GM10266 (cell line): ENCODE data around the gene KIF18A.
"Not testable (repeated sequence)": the region's sequence is repeated elsewhere in the genome, so short reads cannot be mapped to it uniquely, and the experiment has no call there.

ENCODE experiments used
- DNase-seq: peaks from one replicate; pipeline ENCODE4 v3.0.0; 2012; ENCODE audit errors: extremely low spot score
- TF ChIP-seq, protein P1 (sequence below): IDR thresholded peaks from 2 replicates; pipeline ENCODE4 v1.5.1; 2012; ENCODE audit warnings: mild to moderate bottlenecking, low read depth; ENCODE audit not compliant: control insufficient read depth, insufficient read depth; ENCODE audit errors: missing control alignments

KIF18A gene

GRCh38 chr11:28140689-28141455, 32.9 kb upstream of the KIF18A start:
- TF ChIP-seq, protein P1, sequence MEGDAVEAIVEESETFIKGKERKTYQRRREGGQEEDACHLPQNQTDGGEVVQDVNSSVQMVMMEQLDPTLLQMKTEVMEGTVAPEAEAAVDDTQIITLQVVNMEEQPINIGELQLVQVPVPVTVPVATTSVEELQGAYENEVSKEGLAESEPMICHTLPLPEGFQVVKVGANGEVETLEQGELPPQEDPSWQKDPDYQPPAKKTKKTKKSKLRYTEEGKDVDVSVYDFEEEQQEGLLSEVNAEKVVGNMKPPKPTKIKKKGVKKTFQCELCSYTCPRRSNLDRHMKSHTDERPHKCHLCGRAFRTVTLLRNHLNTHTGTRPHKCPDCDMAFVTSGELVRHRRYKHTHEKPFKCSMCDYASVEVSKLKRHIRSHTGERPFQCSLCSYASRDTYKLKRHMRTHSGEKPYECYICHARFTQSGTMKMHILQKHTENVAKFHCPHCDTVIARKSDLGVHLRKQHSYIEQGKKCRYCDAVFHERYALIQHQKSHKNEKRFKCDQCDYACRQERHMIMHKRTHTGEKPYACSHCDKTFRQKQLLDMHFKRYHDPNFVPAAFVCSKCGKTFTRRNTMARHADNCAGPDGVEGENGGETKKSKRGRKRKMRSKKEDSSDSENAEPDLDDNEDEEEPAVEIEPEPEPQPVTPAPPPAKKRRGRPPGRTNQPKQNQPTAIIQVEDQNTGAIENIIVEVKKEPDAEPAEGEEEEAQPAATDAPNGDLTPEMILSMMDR: no peak
- no peak for DNase-seq

- TF ChIP-seq, protein P1: no peak
- DNase-seq: no peak
Observed at GRCh38 chr11:28139841-28140415, 32.0 kb upstream of the KIF18A start.

GRCh38 chr11:28137832-28138231, 29.9 kb upstream of the KIF18A start:
- TF ChIP-seq, protein P1: no peak
- DNase-seq: no peak

DNA sequence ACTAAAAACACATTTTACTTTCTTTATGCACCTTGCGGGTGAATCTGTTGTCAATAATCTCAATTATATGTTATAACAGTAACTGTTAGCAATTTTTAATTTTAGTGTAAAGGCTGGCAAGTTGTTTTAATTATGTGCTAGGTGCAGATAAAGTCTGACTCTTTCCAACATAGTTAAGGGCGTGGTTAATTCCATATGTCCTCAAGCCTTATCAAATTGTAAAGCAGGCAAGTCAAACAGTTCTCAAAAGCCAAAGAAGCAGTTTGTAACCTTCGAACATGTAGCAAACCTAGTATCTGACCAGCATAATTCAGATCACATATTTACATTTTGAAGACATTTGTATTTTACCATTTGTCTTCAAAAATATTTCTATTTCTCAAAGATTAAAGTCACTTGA, 29.4 kb upstream of the KIF18A start:
- no peak for DNase-seq
- TF ChIP-seq, protein P1: no peak

DNA sequence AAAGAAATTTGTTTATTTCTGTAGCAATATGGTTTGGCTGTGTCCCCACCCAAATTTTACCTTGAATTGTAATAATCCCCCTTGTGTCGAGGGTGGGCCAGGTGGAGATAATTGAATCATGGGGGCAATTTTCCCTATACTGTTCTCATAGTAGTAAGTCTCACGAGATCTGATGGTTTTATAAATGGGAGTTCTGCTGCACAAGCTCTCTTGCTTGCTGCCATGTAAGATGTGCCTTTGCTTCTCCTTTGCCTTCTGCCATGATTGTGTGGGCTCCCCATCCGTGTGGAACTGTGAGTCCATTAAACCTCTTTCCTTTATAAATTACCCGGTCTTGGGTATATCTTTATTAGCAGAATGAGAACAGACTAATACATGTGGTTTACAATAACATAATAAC, 28.2 kb upstream of the KIF18A start:
- not testable (repeated sequence) for DNase-seq

- no peak for DNase-seq
- TF ChIP-seq, protein P1: no peak
Observed at GRCh38 chr11:28133146-28133545, 25.2 kb upstream of the KIF18A start.

DNA sequence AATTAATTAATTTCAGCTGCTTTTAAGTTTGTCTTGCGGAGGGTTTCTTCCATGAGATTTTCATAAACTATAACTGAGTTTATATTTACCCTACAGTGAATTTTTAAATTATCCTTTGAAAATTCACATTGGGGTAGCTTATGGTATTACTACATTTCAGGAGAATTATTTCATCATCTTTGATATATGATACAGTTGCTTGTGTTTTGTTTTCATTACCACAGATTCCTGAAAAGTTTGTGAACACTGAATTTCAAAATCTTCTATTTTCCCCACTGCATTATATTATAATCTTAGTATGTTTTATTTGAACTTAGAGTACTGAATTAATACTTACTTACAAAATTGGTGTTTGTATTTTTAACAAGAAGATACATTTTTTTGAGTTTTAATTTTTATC, 24.6 kb upstream of the KIF18A start:
- TF ChIP-seq, protein P1: no peak
- no peak for DNase-seq
